DOHH2 (cell line): ENCODE results near the gene GSKIP.
A peak's percentile ranks its signal among the peaks of the same experiment; 100 is the strongest.

Experiments used
- H3F3A ChIP-seq: fragments of 200-600 bp; sonication (generic), shearing (Covaris generic); 2 replicates; pipeline ENCODE4 v1.6.0; 2016; ENCODE audit warnings: antibody characterized with exemption, mild to moderate bottlenecking; ENCODE audit not compliant: control insufficient read depth, insufficient read depth
- H3K27ac ChIP-seq: fragments of 200-600 bp; sonication (generic); 2 replicates; pipeline ENCODE4 v1.5.1; 2014; ENCODE audit warnings: low read depth, mild to moderate bottlenecking, low read length, moderate library complexity
- H3K27me3 ChIP-seq: fragments of 200-600 bp; sonication (generic); 2 replicates; pipeline ENCODE4 v1.6.1; 2014; ENCODE audit warnings: mild to moderate bottlenecking, low read length, mixed read lengths; ENCODE audit not compliant: control insufficient read depth
- H3K36me3 ChIP-seq: fragments of 200-600 bp; sonication (generic); 2 replicates; pipeline ENCODE4 v1.6.1; 2014; ENCODE audit warnings: mild to moderate bottlenecking, low read length, moderate library complexity, mixed read lengths; ENCODE audit not compliant: control insufficient read depth
- H3K4me1 ChIP-seq: fragments of 200-600 bp; sonication (generic); 2 replicates; pipeline ENCODE4 v1.6.1; 2014; ENCODE audit warnings: mild to moderate bottlenecking, low read length, mixed read lengths; ENCODE audit not compliant: control insufficient read depth
- H3K4me2 ChIP-seq: fragments of 200-600 bp; sonication (generic); 2 replicates; pipeline ENCODE4 v1.6.0; 2014; ENCODE audit warnings: mild to moderate bottlenecking, low read length, moderate library complexity
- H3K4me3 ChIP-seq: fragments of 200-600 bp; sonication (generic); 2 replicates; pipeline ENCODE4 v1.5.1; 2014; ENCODE audit warnings: mild to moderate bottlenecking, low read length, mixed read lengths
- H3K79me2 ChIP-seq: fragments of 200-600 bp; sonication (generic); 2 replicates; pipeline ENCODE4 v1.6.1; 2014; ENCODE audit warnings: mild to moderate bottlenecking, low read length, mixed read lengths; ENCODE audit not compliant: control insufficient read depth
- H3K9me2 ChIP-seq: fragments of 200-600 bp; sonication (generic); replicated peaks from 2 replicates; pipeline ENCODE4 v1.6.1; 2014; ENCODE audit warnings: mild to moderate bottlenecking, low read length, mixed read lengths; ENCODE audit not compliant: control insufficient read depth
- H3K9me3 ChIP-seq: fragments of 200-600 bp; sonication (generic); 2 replicates; pipeline ENCODE4 v1.6.1; 2014; ENCODE audit warnings: antibody characterized with exemption, low read length, mixed read lengths; ENCODE audit not compliant: control insufficient read depth, insufficient read depth
- H4K20me1 ChIP-seq: fragments of 200-600 bp; sonication (generic); 2 replicates; pipeline ENCODE4 v1.6.0; 2014; ENCODE audit warnings: low read depth, mild to moderate bottlenecking, antibody characterized with exemption, low read length, moderate library complexity; ENCODE audit not compliant: control insufficient read depth, insufficient read depth
- EZH2phosphoT487 ChIP-seq: fragments of 200-600 bp; sonication (generic); IDR thresholded peaks from 2 replicates; pipeline ENCODE4 v1.6.1; 2017; ENCODE audit warnings: borderline replicate concordance, mild to moderate bottlenecking, antibody characterized with exemption, low read length, moderate library complexity, mixed read lengths
- TF ChIP-seq, protein P1 (sequence below): fragments of 200-600 bp; sonication (generic); IDR thresholded peaks from one replicate; pipeline ENCODE4 v1.5.1; 2014; ENCODE audit warnings: antibody characterized with exemption, mild to moderate bottlenecking, low read depth, low read length; ENCODE audit not compliant: poor library complexity, severe bottlenecking

Gene GSKIP, protein sequence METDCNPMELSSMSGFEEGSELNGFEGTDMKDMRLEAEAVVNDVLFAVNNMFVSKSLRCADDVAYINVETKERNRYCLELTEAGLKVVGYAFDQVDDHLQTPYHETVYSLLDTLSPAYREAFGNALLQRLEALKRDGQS

DNA sequence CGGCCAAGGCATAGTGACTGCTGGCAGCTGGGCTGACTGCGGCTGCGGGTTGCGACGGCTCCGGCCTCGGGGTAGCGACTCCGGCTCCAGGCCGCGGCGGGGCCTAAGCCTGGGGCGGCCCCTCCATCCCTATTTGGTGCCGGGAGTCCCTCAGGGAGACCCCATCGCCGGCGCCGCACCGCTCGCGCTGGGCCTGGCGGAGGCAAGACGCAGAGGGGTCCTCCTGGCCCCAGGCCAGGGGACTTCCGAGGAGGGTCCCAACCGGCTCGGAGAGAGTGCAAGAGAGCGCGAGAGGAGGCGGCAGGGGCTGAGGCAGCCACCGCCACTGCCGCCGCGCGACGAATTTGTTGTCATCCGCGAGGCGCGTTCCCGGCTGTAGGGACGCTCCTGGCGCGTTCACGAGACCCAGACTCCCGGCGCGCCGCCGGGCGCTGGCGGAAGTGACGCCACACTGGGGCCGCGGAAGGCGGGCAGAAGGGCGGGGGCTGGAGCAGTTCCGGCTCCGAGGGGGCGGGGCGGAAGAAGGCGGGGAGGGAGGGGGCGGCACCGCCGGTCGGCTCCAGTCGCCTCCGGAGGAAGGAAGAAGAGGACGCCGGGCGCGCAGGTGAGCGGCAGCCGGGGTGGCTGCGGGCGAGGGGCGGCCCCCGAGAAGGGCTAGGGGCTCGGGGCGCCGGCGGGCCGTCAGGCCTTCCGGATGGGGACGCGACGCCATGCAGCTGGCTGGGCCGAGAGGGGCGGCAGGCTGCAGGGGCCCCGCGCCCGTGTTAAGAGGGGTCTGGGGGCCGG is at the start of gene GSKIP, which contains the start of gene ATG2B:
TSS of gene GSKIP (plus strand) at position 562 of the 786 bp plus-strand sequence. CDS start 18,722 bp downstream, outside the sequence.
TSS of gene ATG2B (minus strand) at position 377 of the 786 bp plus-strand sequence. CDS start at position 12, 365 bp downstream.
- Histone ChIP-seq H3K36me3 (peaks cover 9% of the 10 kb centered on the region), H3K27me3 (no peaks in the 10 kb centered on the region), H3K9me2 (no peaks in the 10 kb centered on the region), H3K9me3 (no peaks in the 10 kb centered on the region), H3K27ac (peak within 1 kb of the TSS; percentile 70), H3K4me2 (peak within 1 kb of the TSS; percentile 92), H3K4me3 (peak within 1 kb of the TSS; percentile 84), H3K79me2 (peaks cover 86% of the 10 kb centered on the region), H3F3A (no peaks in the 10 kb centered on the region), H4K20me1 (peaks cover 7% of the 10 kb centered on the region; the same call in 1 of the 2 replicates), H3K4me1 (peaks cover 27% of the 10 kb centered on the region)
- TF ChIP-seq, protein P1, sequence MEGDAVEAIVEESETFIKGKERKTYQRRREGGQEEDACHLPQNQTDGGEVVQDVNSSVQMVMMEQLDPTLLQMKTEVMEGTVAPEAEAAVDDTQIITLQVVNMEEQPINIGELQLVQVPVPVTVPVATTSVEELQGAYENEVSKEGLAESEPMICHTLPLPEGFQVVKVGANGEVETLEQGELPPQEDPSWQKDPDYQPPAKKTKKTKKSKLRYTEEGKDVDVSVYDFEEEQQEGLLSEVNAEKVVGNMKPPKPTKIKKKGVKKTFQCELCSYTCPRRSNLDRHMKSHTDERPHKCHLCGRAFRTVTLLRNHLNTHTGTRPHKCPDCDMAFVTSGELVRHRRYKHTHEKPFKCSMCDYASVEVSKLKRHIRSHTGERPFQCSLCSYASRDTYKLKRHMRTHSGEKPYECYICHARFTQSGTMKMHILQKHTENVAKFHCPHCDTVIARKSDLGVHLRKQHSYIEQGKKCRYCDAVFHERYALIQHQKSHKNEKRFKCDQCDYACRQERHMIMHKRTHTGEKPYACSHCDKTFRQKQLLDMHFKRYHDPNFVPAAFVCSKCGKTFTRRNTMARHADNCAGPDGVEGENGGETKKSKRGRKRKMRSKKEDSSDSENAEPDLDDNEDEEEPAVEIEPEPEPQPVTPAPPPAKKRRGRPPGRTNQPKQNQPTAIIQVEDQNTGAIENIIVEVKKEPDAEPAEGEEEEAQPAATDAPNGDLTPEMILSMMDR = no peak
- no peak for TF ChIP-seq EZH2phosphoT487

DNA sequence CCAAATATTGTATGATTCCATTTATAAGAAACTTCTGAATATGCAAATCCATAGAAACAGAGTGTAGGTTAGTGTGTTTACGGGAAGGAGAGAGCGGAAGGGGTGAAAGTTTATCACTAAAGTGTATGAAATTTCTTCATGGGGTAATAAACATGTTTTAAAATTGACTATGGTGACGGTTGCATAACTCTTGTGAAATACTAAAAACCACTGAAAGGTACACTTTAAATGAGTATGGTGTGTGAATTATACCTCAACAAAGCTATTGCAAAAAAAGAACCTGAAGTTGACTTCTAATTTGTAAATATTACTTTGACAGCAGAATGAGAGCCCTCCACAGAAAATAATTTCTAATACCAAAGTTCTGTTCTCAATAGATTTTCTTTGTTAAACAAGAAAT is 47.2 kb upstream of the GSKIP start:
- Histone ChIP-seq H3K79me2 (no peaks in the 10 kb centered on the region), H3K9me3 (no peaks in the 10 kb centered on the region), H3F3A (no peaks in the 10 kb centered on the region), H3K36me3 (peaks cover 33% of the 10 kb centered on the region), H3K27me3 (no peaks in the 10 kb centered on the region), H3K4me2 (no peak overlapping the region), H3K27ac (no peak overlapping the region), H3K9me2 (no peaks in the 10 kb centered on the region), H3K4me1 (no peaks in the 10 kb centered on the region), H4K20me1 (no peaks in the 10 kb centered on the region), H3K4me3 (no peak overlapping the region)
- TF ChIP-seq, protein P1 = no peak
- no peak for TF ChIP-seq EZH2phosphoT487

DNA sequence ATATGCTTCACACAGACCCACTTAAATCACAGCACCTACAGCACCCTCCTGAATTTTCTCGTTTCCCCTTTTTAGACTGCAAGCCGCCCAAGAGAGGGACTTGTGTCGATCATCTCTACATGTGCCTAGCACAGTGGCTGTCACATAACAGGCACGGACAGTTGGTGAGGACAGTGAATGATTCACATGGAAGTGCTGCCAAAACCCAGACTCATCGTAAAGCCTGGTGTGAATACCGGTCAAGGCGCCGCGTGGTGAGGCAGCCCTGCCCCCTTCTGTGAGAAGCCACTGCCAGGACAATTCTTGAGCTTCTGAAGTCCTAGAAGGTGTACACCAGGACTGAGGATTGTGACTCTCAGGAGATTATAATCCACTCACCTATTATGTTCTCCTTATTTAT is 44.5 kb upstream of the GSKIP start:
- TF ChIP-seq EZH2phosphoT487 = no peak
- TF ChIP-seq, protein P1 = no peak
- Histone ChIP-seq H3K4me1 (no peaks in the 10 kb centered on the region), H3K9me3 (no peaks in the 10 kb centered on the region), H3K36me3 (peaks cover 38% of the 10 kb centered on the region), H3K79me2 (no peaks in the 10 kb centered on the region), H3F3A (no peaks in the 10 kb centered on the region), H3K27me3 (no peaks in the 10 kb centered on the region), H3K9me2 (no peaks in the 10 kb centered on the region), H3K27ac (no peak overlapping the region), H3K4me2 (no peak overlapping the region), H4K20me1 (no peaks in the 10 kb centered on the region), H3K4me3 (no peak overlapping the region)
